Trophoblast cell (in vitro differentiated cells and primary cell): ENCODE data around the gene PRMT1.

Source experiments
- DNase-seq, 2 donors: peaks; one replicate each; pipeline ENCODE4 v3.0.0-alpha.2; 2016
- H2AFZ ChIP-seq: 2 replicates; pipeline ENCODE4 v1.6.1; 2013; ENCODE audit warnings: low read length, moderate library complexity, mild to moderate bottlenecking; ENCODE audit not compliant: insufficient read depth, poor library complexity
- H2AK5ac ChIP-seq: 2 replicates; pipeline ENCODE4 v1.6.1; 2013; ENCODE audit warnings: mild to moderate bottlenecking, low read length
- H2BK120ac ChIP-seq: 2 replicates; pipeline ENCODE4 v1.6.1; 2013; ENCODE audit warnings: low read length, mild to moderate bottlenecking, moderate library complexity; ENCODE audit not compliant: insufficient read depth, poor library complexity
- H2BK12ac ChIP-seq: 2 replicates; pipeline ENCODE4 v1.6.1; 2013; ENCODE audit warnings: mild to moderate bottlenecking, low read length, moderate library complexity
- H2BK5ac ChIP-seq: 2 replicates; pipeline ENCODE4 v1.6.1; 2013; ENCODE audit warnings: low read length, low read depth, moderate library complexity, mild to moderate bottlenecking; ENCODE audit not compliant: poor library complexity
- H3K14ac ChIP-seq: 2 replicates; pipeline ENCODE4 v1.6.1; 2013; ENCODE audit warnings: mild to moderate bottlenecking, low read length
- H3K18ac ChIP-seq: 2 replicates; pipeline ENCODE4 v1.6.1; 2013; ENCODE audit warnings: mild to moderate bottlenecking, low read length
- H3K23ac ChIP-seq: 2 replicates; pipeline ENCODE4 v1.6.1; 2013; ENCODE audit warnings: low read length
- H3K27ac ChIP-seq: 2 replicates; pipeline ENCODE4 v1.5.1; 2013; ENCODE audit warnings: low read depth, mild to moderate bottlenecking, inconsistent platforms, low read length, moderate library complexity
- H3K27me3 ChIP-seq: 2 replicates; pipeline ENCODE4 v1.6.1; 2013; ENCODE audit warnings: inconsistent platforms, mild to moderate bottlenecking, low read length, moderate library complexity; ENCODE audit not compliant: insufficient read depth
- H3K36me3 ChIP-seq, 2 experiments: 1 replicate in 1 of 2; 2 replicates in 1 of 2; pipeline ENCODE4 v1.6.1; 2013; ENCODE audit warnings: low read length in 2 of 2, mild to moderate bottlenecking in 2 of 2, moderate library complexity in 1 of 2; ENCODE audit not compliant: insufficient read depth in 2 of 2, control insufficient read depth in 1 of 2
- H3K4ac ChIP-seq: 2 replicates; pipeline ENCODE4 v1.6.1; 2013; ENCODE audit warnings: low read depth, mild to moderate bottlenecking, low read length, moderate library complexity
- H3K4me1 ChIP-seq, 2 experiments: 1 replicate in 1 of 2; 2 replicates in 1 of 2; pipeline ENCODE4 v1.6.1; 2013; ENCODE audit warnings: low read length in 2 of 2, mild to moderate bottlenecking in 2 of 2, moderate library complexity in 1 of 2; ENCODE audit not compliant: insufficient read depth in 2 of 2, control insufficient read depth in 1 of 2
- H3K4me2 ChIP-seq: 2 replicates; pipeline ENCODE4 v1.6.1; 2013; ENCODE audit warnings: inconsistent platforms, mild to moderate bottlenecking, low read length, moderate library complexity
- H3K4me3 ChIP-seq: 2 replicates; pipeline ENCODE4 v1.5.1; 2013; ENCODE audit warnings: mild to moderate bottlenecking, low read depth, low read length, inconsistent platforms
- H3K79me1 ChIP-seq: one replicate; pipeline ENCODE4 v1.6.1; 2013; ENCODE audit warnings: low read length
- H3K79me2 ChIP-seq: 2 replicates; pipeline ENCODE4 v1.6.1; 2013; ENCODE audit warnings: low read length, mild to moderate bottlenecking; ENCODE audit not compliant: control insufficient read depth, insufficient read depth, poor library complexity
- H3K9ac ChIP-seq: 2 replicates; pipeline ENCODE4 v1.6.1; 2013; ENCODE audit warnings: mild to moderate bottlenecking, low read length
- H3K9me3 ChIP-seq: 2 replicates; pipeline ENCODE4 v1.6.1; 2013; ENCODE audit warnings: low read depth, mild to moderate bottlenecking, control low read depth, inconsistent platforms, low read length; ENCODE audit not compliant: insufficient read depth
- H4K12ac ChIP-seq: 2 replicates; pipeline ENCODE4 v1.6.1; 2013; ENCODE audit warnings: low read depth, mild to moderate bottlenecking, low read length, moderate library complexity
- H4K8ac ChIP-seq: 2 replicates; pipeline ENCODE4 v1.6.1; 2013; ENCODE audit warnings: low read depth, mild to moderate bottlenecking, low read length, moderate library complexity
- H4K91ac ChIP-seq: one replicate; pipeline ENCODE4 v1.6.1; 2013; ENCODE audit warnings: low read depth, mild to moderate bottlenecking, low read length, moderate library complexity
- WGBS: extraction: QIAGEN DNeasy Blood & Tissue Kit; methylation state at CpG from one replicate; pipeline ENCODE4 v1.1.7; 2013; ENCODE audit warnings: missing lambda C conversion rate; ENCODE audit not compliant: insufficient read length, insufficient coverage; ENCODE audit errors: extremely low coverage; 5-methylcytosine and 5-hydroxymethylcytosine counted together

PRMT1 gene

DNA sequence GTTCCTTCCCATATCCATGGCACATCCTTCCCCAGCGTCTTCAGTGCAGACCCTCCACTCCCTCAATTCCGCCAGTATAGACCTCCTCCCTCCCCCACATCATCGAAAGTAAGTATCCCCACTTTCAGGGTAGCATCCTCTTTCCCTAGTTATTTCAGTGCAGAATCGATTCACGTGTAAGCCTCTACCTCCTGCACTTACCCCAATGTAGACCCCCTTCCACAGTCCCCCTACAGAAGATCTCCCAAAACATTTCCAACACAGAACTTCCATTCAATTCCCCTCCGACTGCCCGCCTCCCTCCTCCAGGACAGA lies 12.1 kb upstream of the PRMT1 start:
- Histone ChIP-seq H3K4me1 (peaks cover 7 to 9% of the 10 kb centered on the region in 2 experiments), H2BK12ac (no peak overlapping the region), H3K36me3 (peaks cover 41 to 44% of the 10 kb centered on the region in 2 experiments), H2AFZ (peak overlapping the region; percentile 91), H3K79me1 (peaks cover 12% of the 10 kb centered on the region), H3K9ac (peak overlapping the region; percentile 51), H3K4ac (peak overlapping the region; percentile 53), H3K27me3 (no peaks in the 10 kb centered on the region), H3K23ac (no peak overlapping the region), H3K14ac (peak overlapping the region; percentile 76), H3K4me3 (peak overlapping the region; percentile 86), H3K79me2 (peaks cover 19% of the 10 kb centered on the region), H4K12ac (peak overlapping the region; percentile 95), H2AK5ac (peak overlapping the region; percentile 96), H2BK120ac (peak overlapping the region; percentile 70), H3K27ac (peak overlapping the region; percentile 78), H4K91ac (peak overlapping the region; percentile 93), H3K9me3 (peaks cover 3% of the 10 kb centered on the region), H3K18ac (peak overlapping the region; percentile 97), H3K4me2 (peak overlapping the region; percentile 99), H4K8ac (peak overlapping the region; percentile 93), H2BK5ac (peak overlapping the region; percentile 71)
- DNase-seq: no peak
- WGBS: no CpG with 5 or more reads among the region's 7 CpGs

DNA sequence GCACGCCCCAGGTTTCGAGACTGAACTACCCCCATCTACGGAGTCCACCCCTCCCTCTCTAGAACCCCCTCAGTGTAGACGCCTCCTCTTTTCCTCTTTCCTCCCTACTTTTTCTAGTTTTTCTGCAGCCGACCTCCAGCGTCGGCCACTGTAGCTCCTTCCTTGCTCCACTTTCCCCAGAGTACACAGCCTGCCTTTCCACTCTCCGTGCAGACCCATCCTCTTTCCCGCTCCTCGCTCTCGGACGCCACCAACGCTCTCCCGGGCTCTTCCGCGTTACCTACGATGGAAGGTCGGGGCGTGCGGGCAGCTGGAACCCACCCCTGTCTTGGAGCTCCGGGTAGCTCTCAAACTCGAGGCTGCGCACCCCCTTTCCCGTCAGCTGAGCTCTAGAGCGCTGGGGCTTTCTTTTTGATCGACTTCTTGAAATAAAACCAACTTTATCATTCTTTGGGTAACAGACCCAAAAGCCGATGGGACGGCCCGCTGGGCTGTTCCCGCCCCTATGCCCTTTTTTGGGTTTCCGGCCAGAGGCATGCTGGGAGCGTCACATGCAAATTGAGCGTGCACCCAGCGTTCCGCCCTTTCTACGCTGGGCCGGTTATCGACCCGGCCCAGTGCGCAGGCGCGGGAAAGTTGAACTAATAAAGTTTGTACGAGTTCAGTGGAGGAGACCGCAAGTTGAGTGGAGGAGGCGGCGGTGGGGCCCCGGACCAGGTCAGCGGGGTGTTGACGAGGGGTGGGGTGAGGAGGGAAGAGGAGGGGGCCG lies 11.5 kb upstream of the PRMT1 start, which contains the start of the genes BCL2L12 and IRF3:
TSS of gene BCL2L12 (plus strand) at position 583 of the 769 bp plus-strand sequence. CDS start 760 bp downstream, outside the sequence.
TSS of gene IRF3 (minus strand) at position 507 of the 769 bp plus-strand sequence. CDS start 1,019 bp downstream, outside the sequence.
- H3K4me1 ChIP-seq: peaks cover 7 to 9% of the 10 kb centered on the region in 2 experiments
- WGBS: no CpG with 5 or more reads among the region's 50 CpGs
- peak within 1 kb of the TSS; percentile 96 for H2AK5ac ChIP-seq
- no peak within 1 kb of the TSS for H2BK12ac ChIP-seq
- H3K4ac ChIP-seq: peak within 1 kb of the TSS; percentile 53
- H2BK120ac ChIP-seq: peak within 1 kb of the TSS; percentile 70
- peak within 1 kb of the TSS; percentile 93 for H4K8ac ChIP-seq
- H3K4me3 ChIP-seq: peak within 1 kb of the TSS; percentile 86
- peak within 1 kb of the TSS; percentile 86 for H3K9ac ChIP-seq
- H3K14ac ChIP-seq: peak within 1 kb of the TSS; percentile 76
- H3K27me3 ChIP-seq: no peaks in the 10 kb centered on the region
- H3K9me3 ChIP-seq: no peaks in the 10 kb centered on the region
- peak within 1 kb of the TSS; percentile 97 for H3K18ac ChIP-seq
- H2AFZ ChIP-seq: peak within 1 kb of the TSS; percentile 91
- DNase-seq: peak; percentile 97 to 100
- peaks cover 42 to 44% of the 10 kb centered on the region in 2 experiments for H3K36me3 ChIP-seq
- no peak within 1 kb of the TSS for H3K23ac ChIP-seq
- peak within 1 kb of the TSS; percentile 95 for H4K12ac ChIP-seq
- H3K79me1 ChIP-seq: peaks cover 12% of the 10 kb centered on the region
- H3K4me2 ChIP-seq: peak within 1 kb of the TSS; percentile 99
- H4K91ac ChIP-seq: peak within 1 kb of the TSS; percentile 93
- H3K79me2 ChIP-seq: peaks cover 19% of the 10 kb centered on the region
- peak within 1 kb of the TSS; percentile 71 for H2BK5ac ChIP-seq
- peak within 1 kb of the TSS; percentile 78 for H3K27ac ChIP-seq

DNA sequence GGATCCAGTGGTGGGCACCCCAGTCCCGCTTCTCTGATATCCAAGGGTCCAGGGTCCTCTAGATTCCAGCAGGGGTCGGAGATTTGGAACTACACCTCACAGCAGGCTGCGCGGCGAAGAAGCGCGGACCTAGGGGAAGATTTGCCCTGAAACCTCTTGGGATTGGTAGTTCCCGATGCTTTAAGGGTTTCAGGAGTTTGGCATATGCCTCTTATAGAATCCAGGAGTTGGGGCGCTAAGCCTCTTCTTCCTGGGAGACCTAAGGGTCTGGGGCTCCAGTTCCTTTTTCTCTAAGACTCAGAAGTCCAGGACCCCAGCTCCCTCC lies 11.0 kb upstream of the PRMT1 start:
- peak overlapping the region; percentile 86 for H3K9ac ChIP-seq
- H3K4me2 ChIP-seq: peak overlapping the region; percentile 99
- H3K18ac ChIP-seq: peak overlapping the region; percentile 38
- H4K12ac ChIP-seq: peak overlapping the region; percentile 66
- H2BK120ac ChIP-seq: peak overlapping the region; percentile 44
- H3K9me3 ChIP-seq: no peaks in the 10 kb centered on the region
- H3K79me1 ChIP-seq: peaks cover 12% of the 10 kb centered on the region
- no CpG with 5 or more reads among the region's 9 CpGs for WGBS
- peak overlapping the region; percentile 38 for H3K4ac ChIP-seq
- no peak overlapping the region for H2BK12ac ChIP-seq
- H3K4me1 ChIP-seq: peaks cover 7 to 9% of the 10 kb centered on the region in 2 experiments
- H3K27ac ChIP-seq: no peak overlapping the region
- peaks cover 37 to 39% of the 10 kb centered on the region in 2 experiments for H3K36me3 ChIP-seq
- H3K23ac ChIP-seq: no peak overlapping the region
- H4K91ac ChIP-seq: peak overlapping the region; percentile 50
- peak overlapping the region; percentile 80 for H3K4me3 ChIP-seq
- peak overlapping the region; percentile 18 for H2AK5ac ChIP-seq
- peak overlapping the region; percentile 75 for H3K14ac ChIP-seq
- peaks cover 19% of the 10 kb centered on the region for H3K79me2 ChIP-seq
- DNase-seq: no peak
- no peak overlapping the region for H2BK5ac ChIP-seq
- H3K27me3 ChIP-seq: no peaks in the 10 kb centered on the region
- H4K8ac ChIP-seq: peak overlapping the region; percentile 24
- H2AFZ ChIP-seq: peak overlapping the region; percentile 53

DNA sequence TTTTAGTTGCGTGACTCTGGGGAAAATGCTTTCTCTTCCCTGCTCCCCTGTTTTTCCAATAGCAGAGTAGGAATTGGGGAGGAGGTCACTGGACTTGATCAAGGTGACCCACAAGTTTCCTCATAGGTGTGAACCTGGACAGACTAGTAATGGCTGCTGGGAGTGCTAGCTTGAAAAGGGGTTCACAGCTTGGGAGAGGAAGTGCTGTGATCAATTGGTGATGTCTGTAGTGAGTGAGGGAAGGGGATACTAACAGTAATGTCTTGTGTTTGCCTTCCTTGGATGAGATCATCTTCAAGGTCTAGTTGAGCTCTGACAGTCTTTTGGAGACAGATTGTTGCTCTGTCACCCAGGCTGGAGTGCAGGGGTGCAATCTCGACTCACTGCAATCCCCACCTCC lies 9.6 kb upstream of the PRMT1 start:
- H2BK120ac ChIP-seq: no peak overlapping the region
- H4K12ac ChIP-seq: no peak overlapping the region
- peaks cover 19% of the 10 kb centered on the region for H3K79me2 ChIP-seq
- H3K14ac ChIP-seq: no peak overlapping the region
- no peak overlapping the region for H4K91ac ChIP-seq
- no peak overlapping the region for H3K9ac ChIP-seq
- H3K4me2 ChIP-seq: no peak overlapping the region
- no peak overlapping the region for H2BK12ac ChIP-seq
- no peak overlapping the region for H3K18ac ChIP-seq
- peaks cover 9 to 16% of the 10 kb centered on the region in 2 experiments for H3K4me1 ChIP-seq
- no peak overlapping the region for H3K23ac ChIP-seq
- H2AK5ac ChIP-seq: no peak overlapping the region
- H3K4me3 ChIP-seq: no peak overlapping the region
- H3K79me1 ChIP-seq: peaks cover 14% of the 10 kb centered on the region
- no peak overlapping the region for H3K4ac ChIP-seq
- no peak overlapping the region for H2BK5ac ChIP-seq
- H3K9me3 ChIP-seq: no peaks in the 10 kb centered on the region
- no peak overlapping the region for H2AFZ ChIP-seq
- no CpG with 5 or more reads among the region's 2 CpGs for WGBS
- peaks cover 26 to 29% of the 10 kb centered on the region in 2 experiments for H3K36me3 ChIP-seq
- no peaks in the 10 kb centered on the region for H3K27me3 ChIP-seq
- H4K8ac ChIP-seq: no peak overlapping the region
- DNase-seq: no peak
- no peak overlapping the region for H3K27ac ChIP-seq
